HG03520 (cell line): ENCODE data around the gene BCL2L1.

Experiments used
- ATAC-seq: cut with Tn5 transposase; IDR thresholded peaks from one replicate; pipeline ENCODE4 v1.9.1; 2021; ENCODE audit warnings: mild to moderate bottlenecking, moderate library complexity; ENCODE audit not compliant: unreplicated experiment

Gene BCL2L1

GRCh38 chr20:31694842-31695593, 27.6 kb downstream of the BCL2L1 start:
- no peak for ATAC-seq

DNA sequence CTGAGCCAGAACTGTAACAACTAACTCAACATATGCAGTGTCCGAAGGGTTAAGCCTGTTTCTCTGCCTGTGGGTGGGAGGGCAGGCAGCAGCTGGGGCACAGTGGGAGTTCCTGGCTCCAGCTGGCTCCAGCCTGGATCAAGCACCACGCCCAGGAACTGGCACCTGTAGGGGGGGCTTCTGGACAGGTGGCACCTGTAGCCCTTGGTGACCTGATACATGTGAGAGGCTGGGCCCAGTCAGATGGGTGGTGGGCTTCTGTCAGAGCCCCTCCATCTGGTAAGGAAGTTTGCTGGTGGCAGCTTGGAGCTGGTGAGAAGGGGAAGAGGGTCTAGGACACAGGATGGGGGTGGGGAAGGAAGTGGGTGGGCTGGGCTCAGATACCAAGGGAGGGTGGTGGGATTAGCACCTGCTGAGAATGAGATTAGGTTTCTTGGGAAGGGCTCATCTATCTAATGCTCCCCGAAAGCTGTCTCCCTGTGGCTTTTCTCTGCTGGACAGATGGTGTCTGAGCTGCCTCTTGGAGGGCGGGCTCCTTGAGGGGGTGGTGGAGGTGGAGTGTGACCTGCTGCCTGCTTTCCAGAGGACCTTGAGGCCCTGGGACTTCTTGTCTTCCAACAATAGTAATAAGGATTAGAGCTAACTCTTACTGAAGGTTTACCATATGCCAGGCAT, 28.5 kb downstream of the BCL2L1 start:
- no peak for ATAC-seq

DNA sequence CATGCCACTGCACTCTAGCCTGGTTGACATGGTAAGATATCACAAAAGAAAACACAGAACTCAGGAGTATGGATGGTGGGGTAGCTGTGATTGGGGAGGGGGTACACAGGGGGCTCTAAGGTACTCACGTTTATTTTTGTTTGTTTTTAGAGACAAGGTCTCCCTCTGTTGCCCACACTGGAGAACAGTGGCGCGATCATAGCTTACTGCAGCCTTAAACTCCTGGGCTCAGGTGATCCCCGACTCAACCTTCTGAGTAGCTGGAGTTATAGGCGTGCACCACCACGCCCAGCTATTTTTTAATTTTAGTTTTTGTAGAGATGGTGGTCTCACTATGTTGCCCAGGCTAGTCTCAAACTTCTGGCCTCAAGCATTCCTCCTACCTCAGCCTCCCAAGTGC, 29.3 kb downstream of the BCL2L1 start:
- no peak for ATAC-seq

- no peak for ATAC-seq
Observed at GRCh38 chr20:31691646-31692275, 30.9 kb downstream of the BCL2L1 start.

DNA sequence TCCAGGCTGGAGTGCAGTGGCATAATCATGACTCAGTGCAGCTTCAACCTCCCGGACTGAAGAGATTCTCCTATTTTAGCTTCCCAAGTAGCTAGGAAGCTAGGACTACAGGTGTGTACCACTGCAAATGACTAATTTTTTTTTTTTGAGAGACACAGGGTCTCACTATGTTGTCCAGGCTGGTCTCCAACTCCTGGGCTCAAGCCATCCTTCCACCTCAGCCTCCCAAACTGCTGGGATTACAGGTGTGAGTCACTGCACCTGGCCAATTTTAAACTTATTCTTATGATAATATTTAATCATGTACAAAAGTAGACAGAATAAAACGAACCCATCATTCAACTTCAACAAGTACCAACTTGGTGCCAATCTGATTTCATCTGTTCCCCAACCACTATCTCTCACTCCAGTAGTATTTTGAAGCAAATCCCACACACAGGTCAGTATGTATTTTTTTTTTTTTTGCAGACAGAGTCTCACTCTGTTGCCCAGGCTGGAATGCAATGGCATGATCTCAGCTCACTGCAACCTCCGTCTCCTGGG, 32.5 kb downstream of the BCL2L1 start:
- no peak for ATAC-seq

- ATAC-seq: no peak
Observed at GRCh38 chr20:31689141-31689540, 33.5 kb downstream of the BCL2L1 start.

DNA sequence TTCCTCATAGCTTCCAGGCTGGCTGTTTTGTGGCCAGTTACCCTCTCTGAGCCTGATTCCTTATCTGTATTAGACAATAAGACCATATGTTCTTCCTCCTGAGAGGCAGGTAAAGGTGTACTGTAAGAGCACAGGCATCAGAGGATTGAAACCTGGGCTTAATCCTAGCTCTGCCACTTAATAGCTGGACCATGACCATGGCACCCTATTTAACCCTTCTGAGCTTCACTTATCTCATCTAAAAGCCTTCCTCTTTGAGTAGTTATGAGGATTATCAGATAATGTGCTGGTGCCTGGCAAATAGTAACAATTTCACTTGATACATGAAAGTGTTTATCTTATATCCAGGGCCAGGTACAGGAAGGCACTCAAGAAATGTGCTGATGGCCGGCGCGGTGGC, 34.9 kb downstream of the BCL2L1 start:
- ATAC-seq: no peak

DNA sequence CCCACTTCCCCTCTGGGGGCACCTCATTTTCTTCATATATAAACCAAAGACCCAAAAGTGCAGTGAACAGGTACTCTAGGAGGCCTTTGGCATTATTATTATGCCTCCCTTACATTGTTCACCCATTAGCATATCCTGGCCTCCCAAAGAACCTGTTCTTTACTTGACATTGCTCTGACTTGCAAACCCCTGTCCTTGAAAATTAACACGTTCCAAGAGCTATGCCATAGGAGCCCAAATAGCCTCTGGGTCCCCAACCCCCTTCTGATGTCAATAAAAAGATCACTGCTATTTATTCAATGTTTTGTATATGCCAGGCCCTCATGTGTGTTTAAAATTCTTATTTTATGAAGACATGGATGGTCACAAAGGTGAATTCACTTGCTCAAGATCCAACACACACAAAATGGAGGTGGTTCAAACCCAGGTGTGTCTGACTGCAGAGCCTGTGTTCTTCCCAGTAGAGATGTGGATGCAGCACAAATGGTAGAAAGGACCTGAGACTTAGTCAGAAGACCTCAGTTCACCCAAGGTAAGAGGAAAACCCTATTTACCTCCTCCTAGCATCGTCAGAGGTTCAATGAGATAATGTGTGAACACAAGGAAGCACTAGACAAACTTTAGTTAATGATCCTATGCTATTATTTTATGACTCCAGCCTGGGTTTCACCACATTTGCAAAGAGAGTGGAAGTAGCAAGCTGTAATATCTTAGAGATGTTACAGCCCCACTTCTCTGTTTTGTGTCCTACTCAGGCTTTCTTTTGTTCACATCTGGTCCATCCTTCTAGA, 36.6 kb downstream of the BCL2L1 start:
- no peak for ATAC-seq

DNA sequence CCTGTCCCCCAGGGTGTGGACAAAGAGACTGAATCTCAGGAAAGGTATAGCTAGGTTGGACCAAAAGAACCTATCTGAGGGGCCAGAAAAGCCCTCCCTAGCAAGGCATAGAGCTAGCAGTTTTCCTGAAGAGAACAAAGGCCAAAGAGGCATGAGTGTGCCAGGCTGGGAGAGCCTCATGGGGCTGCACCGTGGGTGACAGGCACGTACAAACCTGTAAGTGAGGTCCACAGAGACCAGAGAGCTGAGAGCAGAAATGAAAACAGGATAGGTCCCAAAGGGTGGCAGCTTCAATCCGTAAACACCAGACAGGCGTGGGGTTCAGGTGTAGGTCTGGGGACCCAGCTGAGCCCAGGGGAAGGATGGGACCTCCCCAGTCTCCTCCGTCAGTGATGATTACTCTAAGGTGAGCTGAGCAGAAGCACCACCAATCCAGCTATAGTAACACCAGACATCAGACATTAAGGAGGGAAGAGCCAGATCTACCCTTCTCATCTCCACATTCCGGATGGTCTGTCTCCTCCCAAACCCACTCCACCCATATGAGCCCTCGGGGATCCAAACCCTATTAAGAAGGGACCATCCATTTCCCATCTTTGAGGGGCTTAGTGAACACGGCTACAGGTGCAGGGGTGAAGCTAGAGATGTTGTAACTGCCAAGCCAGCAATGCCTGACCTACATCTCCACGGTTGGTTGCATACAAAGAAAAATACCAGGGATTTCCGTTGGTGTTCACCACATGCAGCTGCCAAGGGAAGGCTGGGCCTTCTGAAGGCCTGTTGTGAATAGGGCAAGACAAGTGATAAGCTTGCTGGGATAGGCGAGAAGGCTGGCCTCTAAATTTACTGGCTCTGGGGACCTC, 38.3 kb downstream of the BCL2L1 start:
- ATAC-seq: no peak

GRCh38 chr20:31682927-31683326, 39.7 kb downstream of the BCL2L1 start:
- no peak for ATAC-seq

- no peak for ATAC-seq
Observed at GRCh38 chr20:31682352-31682751, 40.3 kb downstream of the BCL2L1 start.

GRCh38 chr20:31681769-31682168, 40.9 kb downstream of the BCL2L1 start:
- no peak for ATAC-seq

- ATAC-seq: no peak
Observed at GRCh38 chr20:31681128-31681727, 41.4 kb downstream of the BCL2L1 start.

DNA sequence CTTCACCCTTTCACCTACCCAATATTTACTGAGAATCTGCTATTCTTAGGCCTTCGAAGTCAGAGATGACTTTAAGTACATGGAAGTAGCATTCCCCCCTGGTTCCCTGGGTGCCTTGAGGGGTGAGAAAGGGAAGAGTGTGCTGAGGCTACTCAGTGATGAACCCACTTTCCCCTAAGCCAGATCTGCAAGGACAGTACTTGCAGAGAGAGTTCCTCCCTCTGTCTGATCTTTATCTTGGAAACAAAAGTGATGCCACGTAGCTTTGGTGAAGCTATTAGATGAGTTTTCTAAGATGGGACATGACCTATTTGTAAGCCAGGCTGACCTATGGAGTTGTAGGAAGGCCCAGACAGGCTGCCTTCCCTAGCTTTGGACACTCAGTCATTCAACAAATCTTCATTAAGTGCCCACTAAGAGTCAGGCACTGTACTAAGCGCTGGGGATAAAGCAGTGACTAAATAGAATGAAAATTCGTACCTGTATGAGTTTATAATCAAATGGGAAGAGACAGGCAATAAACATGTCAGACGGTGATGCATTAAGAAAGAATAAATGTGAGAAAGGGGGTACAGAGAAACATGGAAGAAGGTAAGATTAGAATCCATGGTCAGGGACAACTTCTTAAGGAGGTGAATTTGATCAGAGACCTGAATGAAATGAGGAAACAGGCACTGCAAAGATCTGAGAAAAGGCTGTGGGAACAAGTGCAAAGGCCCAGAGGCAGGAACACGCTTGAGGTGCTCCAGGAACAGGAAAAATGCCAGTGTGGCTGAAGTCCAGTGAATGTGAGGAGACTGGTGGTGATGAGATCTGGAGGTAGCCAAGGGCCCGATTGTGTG, 42.2 kb downstream of the BCL2L1 start:
- no peak for ATAC-seq

- ATAC-seq: no peak
Observed at GRCh38 chr20:31679357-31680285, 43.0 kb downstream of the BCL2L1 start.

DNA sequence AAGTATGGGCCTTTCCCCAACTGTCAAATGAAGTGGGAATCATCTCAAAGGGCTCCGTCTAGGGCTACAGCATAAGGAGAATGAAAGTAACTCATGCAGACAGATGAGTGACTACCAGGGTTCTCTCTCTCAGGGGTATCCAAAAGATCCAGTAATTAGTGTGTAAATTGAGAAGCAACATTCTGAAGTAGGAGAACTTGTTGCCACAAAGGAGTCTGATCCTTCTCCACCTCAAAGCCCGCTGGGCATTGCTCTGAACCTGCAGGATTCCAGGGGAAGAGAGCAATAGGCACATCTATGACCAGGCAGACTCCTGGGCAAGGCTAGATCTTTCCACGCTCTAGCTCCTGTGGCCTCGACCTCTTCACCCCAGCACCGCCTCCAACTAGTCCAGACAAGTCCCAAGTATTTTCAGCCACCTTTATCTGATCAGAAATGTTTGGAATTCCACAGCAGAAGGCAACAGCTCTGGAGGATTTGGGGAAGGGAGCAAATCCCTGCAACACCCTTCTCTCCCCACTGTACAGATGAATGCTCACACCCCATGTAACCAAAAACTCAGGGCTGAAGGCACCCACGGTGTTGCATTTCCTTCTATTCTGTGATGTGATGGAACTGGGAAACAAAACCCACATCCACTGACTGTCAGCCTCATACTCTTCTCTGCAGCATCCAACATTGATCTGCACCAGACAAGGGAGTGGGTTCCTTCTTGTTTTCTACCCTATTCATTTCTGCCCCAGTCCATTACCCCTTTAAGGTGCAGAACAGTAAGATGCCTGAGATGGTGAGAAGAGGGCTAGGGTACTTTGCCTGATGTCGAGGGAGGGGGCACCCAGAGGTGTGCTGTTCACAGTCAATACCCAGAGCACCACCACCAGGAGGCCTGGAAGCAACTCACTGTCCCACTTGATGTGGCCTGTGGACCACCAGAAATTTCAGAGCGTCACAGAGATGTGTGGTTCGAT, 44.0 kb downstream of the BCL2L1 start:
- no peak for ATAC-seq
